GM12878 (cell line): ENCODE data around the gene CHTOP. TPM values are rescaled to one million over a fixed set of nuclear protein-coding genes. Genes with fewer than 3 reads are reported as not detected.

Experiments
- ATAC-seq: fragments of 200-7000 bp; cut with Tn5 transposase; 3 replicates; pipeline ENCODE4 v1.9.1; 2020; ENCODE audit warnings: mild to moderate bottlenecking, moderate library complexity
- BruUV-seq: library from RNA; stranded (reverse); fragments of 400-500 nt; replicated peaks from 2 replicates; lab custom pipeline; 2021; lab: Mats Ljungman, UMichigan
- CTCF ChIA-PET: fragments of 300-600 bp; sonication (Branson Sonifier 250); formaldehyde crosslinking; extraction: SDS; loops from one replicate; lab custom pipeline; 2021; ENCODE audit warnings: inconsistent platforms; lab: Yijun Ruan, JAX
- POLR2A ChIA-PET: fragments of 350-600 bp; formaldehyde crosslinking; extraction: SDS; loops from one replicate; lab custom pipeline; 2021; ENCODE audit warnings: inconsistent platforms; lab: Charles Lee
- RAD21 ChIA-PET: fragments of 300-600 bp; sonication (Branson Sonifier 250); formaldehyde crosslinking; loops from one replicate; lab custom pipeline; 2023; ENCODE audit warnings: antibody characterized with exemption; ENCODE audit not compliant: unreplicated experiment; lab: Charles Lee
- SMC1A ChIA-PET: fragments of 300-600 bp; sonication (Branson Sonifier 250); formaldehyde crosslinking; loops from one replicate; lab custom pipeline; 2023; ENCODE audit not compliant: unreplicated experiment, uncharacterized antibody; lab: Charles Lee
- DNase-seq: peaks from one replicate; pipeline ENCODE4 v3.0.0-alpha.2; 2011; ENCODE audit warnings: low read depth, low spot score
- FAIRE-seq: peaks from 3 replicates; lab custom pipeline; 2011; peaks lifted over from hg19 to GRCh38; lab: Jason Lieb, UNC
- H2AFZ ChIP-seq: 2 replicates; pipeline ENCODE4 v1.6.0; 2011; ENCODE audit warnings: low read depth, low read length, control low read depth; ENCODE audit not compliant: control insufficient read depth
- H3K27ac ChIP-seq: 2 replicates; pipeline ENCODE4 v1.5.1; 2011; ENCODE audit warnings: control low read depth; ENCODE audit not compliant: control insufficient read depth, insufficient read depth
- H3K27me3 ChIP-seq, 2 experiments: replicated peaks in 1 of 2; 2 replicates each; pipeline versions ENCODE4 v1.6.0 to v1.6.1; 2011; ENCODE audit warnings: low read length in 1 of 2; ENCODE audit not compliant: control insufficient read depth in 2 of 2, insufficient read depth in 2 of 2
- H3K36me3 ChIP-seq, 2 experiments: 2 replicates each; pipeline ENCODE4 v1.5.1; 2011; ENCODE audit warnings: low read length in 1 of 2; ENCODE audit not compliant: control insufficient read depth in 2 of 2, insufficient read depth in 2 of 2
- H3K4me1 ChIP-seq: 2 replicates; pipeline ENCODE4 v1.6.1; 2011; ENCODE audit warnings: mild to moderate bottlenecking, low read length, moderate library complexity, mixed read lengths; ENCODE audit not compliant: control insufficient read depth, insufficient read depth
- H3K4me2 ChIP-seq: 2 replicates; pipeline ENCODE4 v1.6.0; 2011; ENCODE audit warnings: control low read depth; ENCODE audit not compliant: control insufficient read depth, insufficient read depth
- H3K4me3 ChIP-seq: fragments of 200-600 bp; sonication (generic); 2 replicates; pipeline ENCODE4 v1.5.1; 2016
- H3K79me2 ChIP-seq: 2 replicates; pipeline ENCODE4 v1.6.0; 2011; ENCODE audit warnings: low read length; ENCODE audit not compliant: control insufficient read depth, insufficient read depth
- H3K9ac ChIP-seq: 2 replicates; pipeline ENCODE4 v1.8.0; 2011; ENCODE audit warnings: low read length, control low read depth, mixed read lengths; ENCODE audit not compliant: control insufficient read depth, insufficient read depth
- H3K9me3 ChIP-seq: replicated peaks from 3 replicates; pipeline ENCODE4 v1.5.1; 2011; ENCODE audit warnings: mild to moderate bottlenecking, low read length; ENCODE audit not compliant: control insufficient read depth, insufficient read depth
- H4K20me1 ChIP-seq: 2 replicates; pipeline ENCODE4 v1.6.0; 2011; ENCODE audit not compliant: control insufficient read depth, insufficient read depth
- BHLHE40 ChIP-seq, 2 experiments: fragments of 450-650 bp in 1 of 2; IDR thresholded peaks; 2 replicates each; pipeline ENCODE4 v1.6.1; 2011 to 2017; ENCODE audit warnings: low read depth in 2 of 2, borderline replicate concordance in 1 of 2, improper control_type of control experiment in 1 of 2, low read length in 1 of 2, mild to moderate bottlenecking in 1 of 2
- IKZF2 ChIP-seq, 2 experiments: fragments of 450-650 bp; IDR thresholded peaks; 2 replicates each; pipeline ENCODE4 v1.6.1; 2017; ENCODE audit warnings: mild to moderate bottlenecking in 2 of 2, moderate library complexity in 2 of 2
- POU2F2 ChIP-seq: IDR thresholded peaks from 3 replicates; pipeline ENCODE4 v1.6.1; 2011; ENCODE audit warnings: low read depth, mild to moderate bottlenecking, low read length, borderline replicate concordance
- RUNX3 ChIP-seq: IDR thresholded peaks from 2 replicates; pipeline ENCODE4 v1.6.1; 2012; ENCODE audit warnings: low read length, inconsistent platforms
- SIN3A ChIP-seq: IDR thresholded peaks from 2 replicates; pipeline ENCODE4 v1.6.1; 2012; ENCODE audit warnings: low read depth, low read length, improper control_type of control experiment
- SUZ12 ChIP-seq: fragments of 200-600 bp; sonication (generic); IDR thresholded peaks from one replicate; pipeline ENCODE4 v1.6.1; 2018; ENCODE audit warnings: antibody characterized with exemption, mild to moderate bottlenecking; ENCODE audit not compliant: unreplicated experiment
- TAF1 ChIP-seq: IDR thresholded peaks from 2 replicates; pipeline ENCODE4 v1.6.1; 2011; ENCODE audit warnings: mild to moderate bottlenecking, low read depth, low read length, borderline replicate concordance
- ZBED1 ChIP-seq: IDR thresholded peaks from 2 replicates; pipeline ENCODE4 v1.6.1; 2016; ENCODE audit warnings: borderline replicate concordance
- WGBS: methylation state at CpG from one replicate; pipeline ENCODE4 v1.1.6; 2016; ENCODE audit warnings: low lambda C conversion rate; ENCODE audit not compliant: insufficient replicate concordance, insufficient coverage; ENCODE audit errors: missing lambda C conversion rate; 5-methylcytosine and 5-hydroxymethylcytosine counted together
- in situ Hi-C: fragments of 300-500 bp; cut with MboI; formaldehyde crosslinking; loops from 9 replicates; pipeline ENCODE4 v1.14.3; 2018; ENCODE audit warnings: mixed read lengths
- intact Hi-C: fragments of 100-400 bp; cut with micrococcal nuclease; formaldehyde crosslinking; loops from one replicate; pipeline ENCODE4 v1.14.2; 2022; ENCODE audit not compliant: unreplicated experiment
- polyA plus RNA-seq, 11 experiments: library from polyadenylated mRNA; depleted of rRNA in 4 of 11; unstranded in 6 of 11; stranded (reverse) in 5 of 11; fragments of >200 nt; fragmentation: Nextera tagmentation in 4 of 11; fragmentation: Illumina TruSeq in 1 of 11; extraction: Ambion mirVana in 4 of 11; extraction: Trizol in 1 of 11; gene quantifications; 1 replicate in 1 of 11; 2 replicates in 10 of 11; pipeline versions ENCODE4 v1.2.1 to v1.2.3, GENCODE V29; 2011 to 2016; ENCODE audit warnings: inconsistent platforms in 2 of 11, missing spikeins in 2 of 11, low read depth in 1 of 11
- total RNA-seq, 4 experiments: library from RNA; depleted of rRNA in 3 of 4; stranded (reverse); fragments of >200 nt in 3 of 4; fragmentation: Illumina TruSeq in 1 of 4; extraction: Trizol in 1 of 4; gene quantifications; 2 replicates each; pipeline versions ENCODE4 v1.2.1 to v1.2.3, GENCODE V29; 2013 to 2021

Gene CHTOP
- total and polyA plus RNA-seq, 10 of the 15 experiments (the other 5 are each of a cell fraction or from before 2014, with no cell fraction given) = 8.4 to 93.8 (median 52.3) TPM

DNA sequence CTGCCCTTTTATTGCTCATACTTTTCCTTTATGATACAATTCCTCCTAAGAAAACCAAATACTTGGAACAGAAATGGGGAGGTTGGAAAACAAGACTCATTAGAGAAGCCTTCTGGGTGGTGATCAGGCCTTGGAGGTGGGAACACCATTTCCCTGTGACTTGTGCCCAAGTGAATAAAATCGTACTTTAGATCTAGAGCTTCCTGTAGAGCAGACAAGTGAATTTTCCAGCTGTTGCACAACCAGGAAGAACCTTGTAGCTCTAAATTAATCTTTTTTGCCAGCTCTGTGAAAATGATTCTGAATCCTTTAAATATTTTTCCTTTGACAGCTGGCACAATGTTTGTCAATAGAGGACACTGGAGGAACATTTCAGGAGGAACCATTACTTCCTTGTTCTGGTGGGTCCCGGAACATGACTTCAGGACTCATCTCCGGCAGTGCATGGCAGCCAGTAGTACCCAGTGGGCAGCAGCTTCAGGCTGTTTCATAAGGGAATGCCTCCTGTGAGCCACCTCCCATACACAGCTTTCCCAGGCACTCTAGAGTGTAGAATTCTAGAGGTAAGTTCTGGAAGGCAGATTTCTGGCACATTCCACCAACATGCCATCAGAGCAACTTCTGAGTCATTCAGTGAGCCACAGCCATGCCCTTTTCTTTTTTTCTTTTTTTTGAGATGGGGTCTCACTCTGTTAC, 19.1 kb downstream of the CHTOP start:
- no TSS peak for BruUV-seq
- 0 out of 4 replicates have a peak, but pooled peaks cover 0 to 2% of the 10 kb centered on the region in 2 experiments for H3K36me3 ChIP-seq
- RAD21 ChIA-PET = interaction anchor here (0.6 to 1.1 kb wide), 2 partner anchors 80 to 82 kb away, joined by 3 to 4 read pairs; no protein-coding TSS in a partner anchor
- in situ Hi-C loops (no loop called here), intact Hi-C loops (no loop called here)
- TF ChIP-seq SIN3A (no peak), SUZ12 (no peak)
- H2AFZ ChIP-seq = no peak overlapping the region
- H4K20me1 ChIP-seq = no peaks in the 10 kb centered on the region
- POLR2A ChIA-PET = interaction anchor here (1.1 kb wide), 1 partner anchor 19 kb away, joined by 3 read pairs; the partner anchor contains the start of gene CHTOP
- H3K27me3 ChIP-seq = no peaks in the 10 kb centered on the region
- no peak overlapping the region for H3K9ac ChIP-seq
- CTCF ChIA-PET = interaction anchor here (0.6 to 1.3 kb wide), 5 partner anchors 9 to 333 kb away, joined by 3 to 6 read pairs (median 4); partner anchors contain the start of gene RAB13
- WGBS = 56% methylated on average over 3 of the region's 3 CpGs
- no peak overlapping the region for H3K4me3 ChIP-seq
- H3K79me2 ChIP-seq = no peaks in the 10 kb centered on the region
- H3K4me2 ChIP-seq = no peak overlapping the region
- no peaks in the 10 kb centered on the region for H3K9me3 ChIP-seq
- no peaks in the 10 kb centered on the region; the same call in 1 of the 2 replicates for H3K4me1 ChIP-seq
- SMC1A ChIA-PET = interaction anchor here (1.1 to 2.5 kb wide), 4 partner anchors 9 to 80 kb away, joined by 3 to 10 read pairs (median 4); no protein-coding TSS in a partner anchor
- DNase-seq (no peak), FAIRE-seq (no peak), ATAC-seq (no peak)
- H3K27ac ChIP-seq = no peak overlapping the region

GRCh38 chr1:153655333-153655732, 21.5 kb downstream of the CHTOP start:
- ChIA-PET CTCF (interaction anchor here (0.9 to 1.5 kb wide), 2 partner anchors 20 to 83 kb away, joined by 4 to 5 read pairs; no protein-coding TSS in a partner anchor), SMC1A (interaction anchor here (1.0 kb wide), 1 partner anchor 11 kb away, joined by 4 read pairs; no protein-coding TSS in a partner anchor), POLR2A (interaction anchor here (0.6 to 1.7 kb wide), 2 partner anchors 17 to 22 kb away, joined by 4 to 6 read pairs; partner anchors contain the start of gene CHTOP), RAD21 (no interaction called here)
- H3K79me2 ChIP-seq = peaks cover 13% of the 10 kb centered on the region
- no peak overlapping the region for H2AFZ ChIP-seq
- no peak overlapping the region for H3K27ac ChIP-seq
- FAIRE-seq = no peak
- no peaks in the 10 kb centered on the region; a peak in 1 of 4 replicates for H3K36me3 ChIP-seq
- no TSS peak for BruUV-seq
- no peak for DNase-seq
- peaks cover 6% of the 10 kb centered on the region; the same call in 1 of the 2 replicates for H3K4me1 ChIP-seq
- in situ Hi-C loops (no loop called here), intact Hi-C loops (no loop called here)
- H4K20me1 ChIP-seq = no peaks in the 10 kb centered on the region
- no peak for TF ChIP-seq IKZF2 (IDR thresholded peaks at IDR 0.05)
- no peak for TF ChIP-seq RUNX3
- TF ChIP-seq ZBED1 = no peak
- no peak for TF ChIP-seq POU2F2
- TF ChIP-seq TAF1 = no peak
- TF ChIP-seq BHLHE40 (IDR thresholded peaks at IDR 0.05; ENCODE audit: borderline replicate concordance in 1 of 2, low read depth in 2 of 2, low read length in 1 of 2) = no peak
- 68% methylated on average over 3 of the region's 3 CpGs for WGBS
- no peak overlapping the region for H3K4me2 ChIP-seq
- ATAC-seq = no peak
- no peaks in the 10 kb centered on the region for H3K9me3 ChIP-seq
- no peaks in the 10 kb centered on the region for H3K27me3 ChIP-seq
- no peak overlapping the region for H3K4me3 ChIP-seq
- H3K9ac ChIP-seq = no peak overlapping the region
